HG03342 (cell line): ENCODE data around the gene SPECC1L.
"Not testable (repeated sequence)": the region's sequence is repeated elsewhere in the genome, so short reads cannot be mapped to it uniquely, and the experiment has no call there.

Source experiments
- ATAC-seq: cut with Tn5 transposase; IDR thresholded peaks from one replicate; pipeline ENCODE4 v1.9.1; 2021; ENCODE audit warnings: mild to moderate bottlenecking, moderate library complexity; ENCODE audit not compliant: unreplicated experiment

SPECC1L gene, protein sequence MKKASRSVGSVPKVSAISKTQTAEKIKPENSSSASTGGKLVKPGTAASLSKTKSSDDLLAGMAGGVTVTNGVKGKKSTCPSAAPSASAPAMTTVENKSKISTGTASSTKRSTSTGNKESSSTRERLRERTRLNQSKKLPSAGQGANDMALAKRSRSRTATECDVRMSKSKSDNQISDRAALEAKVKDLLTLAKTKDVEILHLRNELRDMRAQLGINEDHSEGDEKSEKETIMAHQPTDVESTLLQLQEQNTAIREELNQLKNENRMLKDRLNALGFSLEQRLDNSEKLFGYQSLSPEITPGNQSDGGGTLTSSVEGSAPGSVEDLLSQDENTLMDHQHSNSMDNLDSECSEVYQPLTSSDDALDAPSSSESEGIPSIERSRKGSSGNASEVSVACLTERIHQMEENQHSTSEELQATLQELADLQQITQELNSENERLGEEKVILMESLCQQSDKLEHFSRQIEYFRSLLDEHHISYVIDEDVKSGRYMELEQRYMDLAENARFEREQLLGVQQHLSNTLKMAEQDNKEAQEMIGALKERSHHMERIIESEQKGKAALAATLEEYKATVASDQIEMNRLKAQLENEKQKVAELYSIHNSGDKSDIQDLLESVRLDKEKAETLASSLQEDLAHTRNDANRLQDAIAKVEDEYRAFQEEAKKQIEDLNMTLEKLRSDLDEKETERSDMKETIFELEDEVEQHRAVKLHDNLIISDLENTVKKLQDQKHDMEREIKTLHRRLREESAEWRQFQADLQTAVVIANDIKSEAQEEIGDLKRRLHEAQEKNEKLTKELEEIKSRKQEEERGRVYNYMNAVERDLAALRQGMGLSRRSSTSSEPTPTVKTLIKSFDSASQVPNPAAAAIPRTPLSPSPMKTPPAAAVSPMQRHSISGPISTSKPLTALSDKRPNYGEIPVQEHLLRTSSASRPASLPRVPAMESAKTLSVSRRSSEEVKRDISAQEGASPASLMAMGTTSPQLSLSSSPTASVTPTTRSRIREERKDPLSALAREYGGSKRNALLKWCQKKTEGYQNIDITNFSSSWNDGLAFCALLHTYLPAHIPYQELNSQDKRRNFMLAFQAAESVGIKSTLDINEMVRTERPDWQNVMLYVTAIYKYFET

DNA sequence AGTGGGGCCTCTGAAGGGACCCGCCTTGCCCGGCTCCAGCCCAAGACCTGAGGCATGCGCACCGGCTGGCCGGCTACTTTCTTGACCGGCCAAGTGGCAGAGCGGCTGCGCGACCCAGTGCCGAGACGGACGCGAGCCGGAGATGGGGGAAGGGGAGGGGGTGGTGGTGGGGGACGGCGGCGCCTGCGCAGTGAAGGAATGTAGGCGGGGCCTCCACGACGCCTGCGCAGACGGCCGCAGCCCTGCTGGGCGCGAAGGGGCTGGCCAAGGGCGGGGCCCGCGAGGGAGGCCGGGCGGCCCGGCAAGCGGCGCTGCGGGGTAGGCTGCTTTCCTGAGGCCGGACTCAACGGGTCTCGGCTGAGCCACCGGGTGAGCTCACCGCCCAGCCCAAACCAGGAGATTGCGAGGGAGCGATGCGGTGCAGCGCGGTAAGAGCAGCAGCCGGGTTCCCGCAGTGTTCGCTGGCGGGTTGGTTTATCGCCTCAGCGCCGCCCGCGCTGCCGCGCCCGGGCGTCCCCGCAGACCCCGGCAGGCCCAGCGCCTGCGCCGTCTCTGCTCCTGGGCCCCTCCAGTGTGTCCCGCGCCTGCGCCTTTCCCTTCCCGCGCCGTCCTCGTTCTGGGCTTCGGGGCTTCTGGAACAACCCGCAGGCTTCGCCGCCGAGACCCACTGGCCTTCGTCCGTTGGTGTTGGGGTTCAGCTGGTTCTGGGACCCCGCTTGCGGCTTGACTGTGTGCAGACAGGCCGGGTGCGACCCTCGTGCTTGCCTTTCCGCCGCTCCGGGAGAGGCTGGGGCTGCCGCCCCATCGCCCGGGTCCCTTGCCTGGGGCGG lies at the start of gene SPECC1L:
Gene SPECC1L (plus strand): TSS at position 276 of the 830 bp plus-strand sequence. CDS start 31,401 bp downstream, outside the sequence.
- ATAC-seq, result peak; percentile 90

DNA sequence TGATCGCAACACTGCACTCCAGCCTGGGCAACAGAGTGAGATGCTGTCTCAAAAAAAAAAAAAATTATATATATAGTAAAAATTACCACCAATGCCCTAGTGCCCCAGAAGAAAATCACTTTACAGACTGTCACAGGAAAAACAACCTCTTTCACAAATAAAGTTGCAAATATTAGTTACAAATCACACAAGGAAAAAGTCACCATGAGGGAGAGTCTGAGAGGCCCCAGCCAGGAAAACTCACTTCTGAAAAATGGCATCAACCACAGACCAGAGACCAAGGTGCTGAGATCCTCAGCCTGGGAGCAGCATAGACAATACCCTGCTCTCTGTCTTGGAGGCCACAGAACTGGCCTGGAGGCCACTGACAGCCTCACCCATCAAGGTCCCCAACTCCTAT lies 46.2 kb upstream of the SPECC1L start:
- ATAC-seq, result no peak

DNA sequence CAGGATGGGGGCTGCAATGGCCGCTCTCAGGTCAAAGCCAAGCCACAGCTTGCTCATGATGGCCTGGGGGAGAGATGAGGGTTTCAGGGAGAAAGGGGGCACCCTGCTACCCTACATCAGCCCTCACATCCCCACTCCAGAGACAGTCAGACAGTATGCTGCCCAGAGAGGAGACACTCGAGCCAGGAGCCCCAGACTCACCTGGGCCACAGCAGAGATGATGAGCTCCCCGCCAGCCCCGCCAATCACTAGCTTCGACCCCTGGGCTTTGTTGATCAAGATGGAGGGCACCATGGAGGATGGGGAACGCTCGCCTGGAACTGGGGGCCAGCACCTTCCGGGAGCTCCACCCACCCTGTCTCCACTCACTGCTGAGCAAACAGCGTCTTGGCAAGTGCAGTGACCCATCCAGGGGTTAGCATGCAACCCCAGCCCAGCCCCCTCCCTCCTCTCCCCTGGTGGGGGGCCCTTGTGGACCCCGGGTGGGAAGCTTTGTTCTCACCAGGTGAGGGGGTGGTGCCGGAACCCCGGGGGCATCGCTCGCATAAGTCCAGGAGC lies 45.5 kb upstream of the SPECC1L start:
- no peak for ATAC-seq

DNA sequence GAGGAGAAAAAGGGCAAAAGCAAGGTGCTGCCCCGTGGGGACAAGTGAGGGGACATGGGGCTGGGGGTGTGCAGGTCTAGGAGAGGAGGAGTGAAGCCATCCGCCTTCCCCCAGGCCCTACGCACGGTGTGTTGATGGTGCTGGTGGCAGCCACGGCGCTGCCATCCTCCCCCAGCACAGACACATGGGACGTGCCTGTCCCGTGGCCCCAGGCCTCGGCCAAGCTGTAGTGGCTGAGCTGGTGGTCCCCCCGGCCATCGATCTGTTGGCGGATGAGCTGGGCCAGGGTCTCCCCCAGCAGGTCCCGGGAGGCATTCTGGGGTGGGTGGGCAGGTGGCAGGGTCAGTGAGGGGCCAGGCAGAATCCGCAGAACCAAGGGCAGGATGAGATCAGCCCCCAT lies 44.7 kb upstream of the SPECC1L start:
- ATAC-seq, result no peak

DNA sequence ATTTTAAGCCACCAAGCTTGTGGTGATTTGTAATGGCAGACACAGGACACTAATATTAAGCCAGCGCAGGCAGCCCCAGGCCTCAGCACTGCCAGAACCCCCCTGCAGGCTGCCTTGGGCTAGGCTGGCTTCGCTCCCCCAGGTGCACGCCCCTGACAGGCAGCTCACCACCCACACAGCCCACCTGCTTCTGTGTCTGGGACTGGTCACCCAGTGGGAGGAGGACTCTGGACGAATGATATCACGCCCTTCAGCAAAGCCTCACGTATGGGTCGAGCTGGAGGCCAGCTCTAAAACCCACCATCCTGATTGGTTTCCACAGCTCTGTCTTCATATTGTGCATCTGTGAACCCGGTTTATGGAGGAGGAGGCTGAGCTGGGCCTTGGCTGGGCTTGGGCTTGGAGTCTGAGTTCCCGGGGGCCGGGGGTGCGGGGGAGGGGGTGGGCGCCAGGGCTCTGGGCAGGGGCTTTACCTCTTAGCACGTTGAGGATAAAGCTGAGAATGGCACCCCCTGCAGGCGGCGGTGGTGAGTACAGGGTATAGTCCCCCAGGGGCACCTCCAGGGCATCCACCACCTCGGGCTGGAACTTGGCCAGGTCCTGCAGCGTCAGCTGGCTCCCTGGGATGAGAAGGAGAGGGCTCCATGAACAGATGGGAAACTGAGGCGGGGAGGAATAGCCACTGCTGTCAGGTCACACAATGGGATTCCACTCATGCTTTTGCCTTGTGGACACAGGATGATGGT lies 39.5 kb upstream of the SPECC1L start:
- no peak for ATAC-seq

DNA sequence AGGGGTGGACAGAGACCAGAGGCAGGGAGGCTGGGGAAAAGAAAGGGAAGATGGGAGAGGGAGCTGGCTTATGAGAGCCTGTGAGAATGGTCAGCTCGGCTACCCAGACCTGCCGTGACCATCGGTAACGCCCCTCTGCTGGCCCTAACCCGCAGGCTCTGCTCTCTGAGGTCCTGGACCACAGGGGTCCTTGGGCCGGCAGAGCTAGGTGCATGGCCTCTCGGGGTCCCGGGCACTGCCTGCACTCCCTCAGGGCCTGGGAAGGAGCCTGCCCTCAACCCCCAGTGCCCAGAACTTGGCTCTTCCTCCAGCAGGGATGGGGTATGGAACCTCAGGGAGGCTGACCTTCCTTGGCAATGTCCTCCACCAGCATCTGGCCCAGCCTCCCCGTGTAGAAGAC lies 38.9 kb upstream of the SPECC1L start:
- ATAC-seq, result no peak

DNA sequence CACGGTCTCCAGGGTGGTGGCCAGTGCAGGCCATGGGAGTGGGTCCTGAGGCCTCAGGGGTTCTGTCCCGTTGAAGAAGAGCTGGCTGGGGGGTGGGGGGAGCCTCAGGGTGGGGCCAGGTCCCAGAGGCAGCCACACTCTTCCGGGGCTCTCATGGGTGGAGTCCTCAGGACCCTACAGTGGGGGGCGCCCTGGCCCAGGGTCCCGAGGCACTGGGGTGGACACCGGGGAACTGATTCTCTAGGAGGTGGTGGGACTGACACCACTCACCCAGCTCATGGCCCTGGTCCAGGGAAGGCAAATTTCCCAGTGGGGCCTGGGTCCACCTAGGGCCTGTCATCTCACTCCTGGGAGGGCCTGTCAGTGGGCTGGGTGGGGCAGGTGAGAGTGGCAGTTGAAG lies 38.5 kb upstream of the SPECC1L start:
- no peak for ATAC-seq

DNA sequence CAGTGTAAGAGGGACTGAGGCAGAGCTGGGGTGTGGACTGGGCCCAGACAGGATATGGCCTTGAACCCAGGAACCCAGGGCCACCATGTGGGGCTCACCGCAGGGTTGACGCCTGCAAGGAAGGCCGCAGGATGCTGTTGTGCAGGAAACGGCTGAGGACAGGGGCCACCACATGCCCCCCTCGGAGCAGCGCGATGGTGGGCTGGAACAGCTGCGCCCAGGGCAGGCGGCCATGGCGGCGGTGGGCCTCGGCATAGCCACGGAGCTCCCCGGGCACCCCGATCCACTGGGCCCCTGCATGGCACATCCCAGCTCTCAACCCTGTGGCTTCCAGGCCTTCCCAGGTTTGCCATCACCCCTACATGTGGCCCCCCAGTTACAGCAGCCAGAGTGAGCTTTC lies 37.9 kb upstream of the SPECC1L start:
- no peak for ATAC-seq

DNA sequence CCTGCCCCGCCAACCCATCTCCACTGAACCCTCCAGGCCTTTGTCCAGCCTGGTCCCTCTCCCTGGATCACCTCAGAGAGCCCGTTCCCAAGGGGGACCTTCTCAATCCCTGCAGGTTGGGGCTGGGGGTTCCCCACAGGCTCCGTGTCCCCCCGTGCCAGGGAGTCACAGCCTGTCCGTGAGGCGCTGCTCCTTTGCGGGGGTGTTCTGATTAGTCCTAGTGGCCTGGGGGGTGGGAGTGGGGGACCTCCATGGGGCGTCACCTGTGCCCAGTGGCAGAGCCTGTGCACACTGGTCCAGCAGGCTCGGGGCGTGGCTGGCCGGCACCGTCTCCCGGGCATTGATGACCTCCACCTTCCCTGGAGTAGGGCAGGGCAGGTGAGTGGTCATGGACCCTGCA lies 37.4 kb upstream of the SPECC1L start:
- ATAC-seq, result no peak

DNA sequence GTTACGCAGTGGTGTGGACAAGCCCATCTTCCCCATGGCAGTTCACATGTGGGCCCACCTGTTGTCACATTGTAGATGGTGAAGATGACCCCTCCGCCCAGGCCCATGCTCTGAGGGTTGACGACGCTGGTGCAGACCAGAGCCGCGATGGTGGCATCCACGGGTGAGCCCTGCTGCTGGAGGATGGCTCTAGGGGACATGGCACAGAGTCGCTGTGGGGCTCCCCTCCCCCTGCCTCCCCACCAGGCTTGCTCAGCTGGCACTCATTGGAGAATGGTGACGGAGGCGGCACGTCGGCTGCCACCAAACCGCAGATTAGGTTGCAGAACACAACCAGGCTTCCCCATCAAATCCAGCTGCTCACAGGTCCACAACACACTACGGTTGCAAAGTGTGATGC lies 36.8 kb upstream of the SPECC1L start:
- ATAC-seq, result no peak

DNA sequence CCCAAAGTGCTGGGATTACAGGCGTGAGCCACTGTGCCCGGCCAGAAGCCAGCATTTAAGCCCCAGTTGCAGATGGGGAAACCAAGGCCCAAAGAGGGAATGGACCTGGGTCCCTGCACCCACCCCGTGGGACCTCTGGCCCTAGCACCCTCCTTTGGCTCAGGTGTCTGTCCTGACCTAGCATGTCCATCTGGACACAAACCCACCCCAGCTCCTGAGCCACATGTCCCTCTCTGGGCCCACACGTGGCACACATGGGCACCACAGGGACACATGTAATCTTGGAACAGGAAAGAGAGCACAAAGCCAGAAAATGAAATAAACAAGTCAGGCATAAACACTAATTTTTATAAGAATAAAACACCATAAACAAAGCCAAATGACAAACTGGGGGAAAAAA lies 35.3 kb upstream of the SPECC1L start:
- no peak for ATAC-seq

DNA sequence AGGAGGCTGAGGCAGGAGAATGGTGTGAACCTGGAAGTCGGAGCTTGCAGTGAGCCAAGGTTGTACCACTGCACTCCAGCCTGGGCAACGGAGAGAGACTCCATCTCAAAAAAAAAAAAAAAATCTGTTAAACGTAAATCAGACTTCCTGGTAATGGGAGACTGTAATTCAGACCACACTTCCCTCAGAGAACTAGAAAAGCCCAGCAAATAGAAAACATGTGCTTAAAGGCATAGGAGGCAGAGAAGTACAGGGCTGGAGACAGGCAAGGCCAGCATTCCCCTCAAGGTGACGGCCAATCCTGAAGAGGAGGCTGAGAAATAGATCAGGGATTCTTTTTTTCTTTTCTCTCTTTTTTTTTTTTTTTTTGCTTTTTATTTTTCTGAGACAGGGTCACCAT lies 34.0 kb upstream of the SPECC1L start:
- no peak for ATAC-seq

DNA sequence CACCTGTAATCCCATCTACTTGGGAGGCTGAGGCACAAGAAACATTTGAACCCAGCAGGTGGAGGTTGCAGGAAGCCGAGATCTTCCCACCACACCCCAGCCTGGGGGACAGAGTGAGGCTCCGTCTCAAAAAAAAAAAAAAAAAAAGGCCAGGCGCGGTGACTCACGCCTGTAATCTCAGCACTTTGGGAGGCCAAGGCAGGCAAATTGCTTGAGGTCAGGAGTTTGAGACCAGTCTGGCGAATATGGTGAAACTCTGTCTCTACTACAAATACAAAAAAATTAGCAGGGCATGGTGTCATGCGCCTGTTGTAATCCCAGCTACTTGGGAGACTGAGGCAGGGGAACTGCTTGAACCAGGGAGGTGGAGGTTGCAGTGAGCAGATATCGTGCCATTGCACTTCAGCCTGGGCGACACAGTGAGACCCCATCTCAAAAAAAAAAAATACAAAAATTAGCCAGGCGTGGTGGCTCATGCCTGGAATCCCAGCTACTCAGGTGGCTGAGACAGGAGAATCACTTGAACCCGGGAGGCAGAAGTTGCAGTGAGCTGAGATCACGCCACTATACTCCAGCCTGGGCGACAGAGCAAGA lies 32.4 kb upstream of the SPECC1L start:
- not testable (repeated sequence) for ATAC-seq

DNA sequence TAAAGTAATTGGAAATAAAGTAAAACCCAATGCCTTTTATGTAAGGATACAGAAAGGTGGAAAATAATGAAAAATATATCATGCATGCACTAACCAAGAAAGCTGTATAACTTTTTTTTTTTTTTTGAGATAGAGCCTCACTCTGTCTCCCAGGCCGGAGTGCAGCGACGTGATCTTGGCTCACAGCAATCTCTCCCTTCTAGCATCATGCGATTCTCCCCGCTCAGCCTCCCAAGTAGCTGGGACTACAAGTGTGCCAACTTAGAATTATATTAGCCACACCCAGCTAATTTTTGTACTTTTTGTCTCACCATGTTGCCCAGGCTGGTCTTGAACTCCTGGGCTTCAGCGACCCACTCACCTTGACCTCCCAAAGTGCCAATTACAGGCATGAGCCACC lies 30.2 kb upstream of the SPECC1L start:
- ATAC-seq, result no peak

DNA sequence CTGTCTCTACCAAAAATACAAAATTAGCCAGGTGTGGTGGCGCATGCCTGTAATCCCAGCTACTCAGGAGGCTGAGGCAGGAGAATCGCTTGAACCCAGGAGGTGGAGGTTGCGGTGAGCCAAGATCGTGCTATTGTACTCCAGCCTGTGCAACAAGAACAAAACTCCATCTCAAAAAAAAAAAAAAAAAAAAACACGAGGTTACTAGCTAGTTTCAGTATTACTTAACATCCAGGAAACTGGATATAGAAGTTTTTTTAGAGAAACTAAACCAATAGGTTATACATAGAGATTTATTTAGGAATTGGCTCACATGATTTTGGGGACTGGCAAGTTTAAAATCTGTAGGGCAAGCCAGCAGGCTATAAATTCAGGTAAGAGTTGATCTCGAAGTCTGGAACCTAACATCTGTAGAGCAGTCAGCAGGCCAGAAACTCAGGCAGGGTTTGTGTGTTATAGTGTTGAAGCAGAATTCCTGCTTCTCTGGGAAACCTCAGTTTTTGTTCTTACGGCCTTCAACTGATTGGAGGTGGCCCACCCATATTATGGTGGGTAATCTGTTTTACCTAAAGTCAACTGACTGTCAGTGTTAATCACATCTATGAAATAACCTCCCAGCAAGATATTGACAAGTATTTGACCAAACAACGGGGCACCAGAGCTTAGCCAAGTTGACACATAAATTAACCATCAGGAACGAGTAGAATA lies 29.5 kb upstream of the SPECC1L start:
- ATAC-seq, result not testable (repeated sequence)

DNA sequence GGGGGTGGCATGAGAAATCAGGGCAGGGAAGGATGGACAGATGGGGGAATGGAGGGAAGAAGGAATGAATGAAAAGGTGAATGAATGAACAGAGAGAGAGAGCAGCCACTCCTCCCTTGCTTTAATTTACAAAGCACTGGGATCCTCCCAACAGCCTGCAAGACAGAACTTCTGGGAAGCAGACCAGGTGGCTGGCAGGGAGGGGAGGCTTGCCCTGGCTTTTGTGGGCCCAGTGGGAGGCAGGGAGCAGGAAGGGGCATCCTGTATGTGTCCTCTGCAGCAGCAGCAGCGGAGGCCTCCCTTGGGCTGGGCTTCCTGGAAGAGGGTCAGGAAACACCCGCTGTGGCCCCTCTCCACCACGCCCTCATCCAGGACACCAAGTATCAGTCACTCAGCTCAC lies 27.2 kb upstream of the SPECC1L start:
- ATAC-seq, result not testable (repeated sequence)

DNA sequence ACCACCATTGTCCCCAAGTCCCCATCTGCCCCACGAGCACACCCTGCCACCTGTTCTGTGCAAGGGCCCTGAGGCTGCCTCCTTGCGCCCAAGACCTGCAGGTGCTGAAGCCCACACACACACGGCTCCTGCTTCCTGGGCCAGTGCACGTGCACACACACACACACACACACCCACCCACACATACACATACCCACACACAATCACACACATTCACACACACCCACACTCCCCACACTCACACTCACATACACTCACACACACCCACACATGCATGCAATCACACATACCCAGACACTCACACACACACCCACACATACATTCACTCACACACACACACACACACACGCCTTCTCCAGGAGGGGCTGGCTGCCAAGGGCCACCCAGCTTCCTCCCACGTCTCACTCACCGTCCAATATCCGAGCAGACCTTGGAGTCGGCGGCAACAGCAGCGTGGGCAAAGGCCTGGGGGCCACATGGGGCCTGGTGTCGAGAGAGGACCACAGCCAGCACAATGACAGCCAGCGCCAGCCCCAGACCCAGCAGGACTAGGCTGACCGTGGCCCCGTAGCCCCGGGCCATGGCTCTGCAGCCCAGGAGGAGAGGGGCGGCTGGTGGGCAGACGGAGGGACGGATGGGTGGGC lies 26.4 kb upstream of the SPECC1L start:
- no peak for ATAC-seq

DNA sequence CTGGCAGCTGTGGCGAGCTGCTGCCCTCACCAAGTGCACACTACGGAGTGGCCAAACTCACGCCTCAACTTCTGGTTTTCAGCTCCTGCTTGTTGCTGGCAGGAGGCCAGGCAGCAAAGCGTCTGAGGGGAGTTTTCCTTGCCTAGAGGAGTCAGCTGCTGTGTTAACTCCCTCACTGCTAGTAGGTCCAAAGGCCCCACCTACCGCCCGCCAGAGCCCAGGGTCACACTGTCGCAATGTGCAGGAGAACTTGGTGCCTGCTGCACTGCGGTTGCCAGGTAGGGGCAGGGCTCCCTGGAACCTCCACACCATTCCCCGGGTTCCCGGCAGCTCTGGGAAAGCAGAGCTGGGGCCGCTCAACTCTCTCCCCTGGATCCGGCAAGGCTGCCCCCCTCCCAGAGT lies 25.6 kb upstream of the SPECC1L start, which contains the start of gene GGT5:
Gene GGT5 (minus strand): TSS at position 53 of the 402 bp plus-strand sequence. CDS start 357 bp downstream, outside the sequence.
- not testable (repeated sequence) for ATAC-seq
